NCI-H345 treated with DMSO at 0.1 percent for 48 hours (cell line): ENCODE data around the gene MACF1.

Experiments used
- DNase-seq: peaks from one replicate; lab custom pipeline; 2025; ENCODE audit not compliant: unreplicated experiment; lab: John Stamatoyannopoulos, UW

The MACF1 gene

GRCh38 chr1:39529901-39530535 is 325.5 kb downstream of the MACF1 start:
- no peak for DNase-seq

GRCh38 chr1:39531526-39531925 is 327.0 kb downstream of the MACF1 start:
- DNase-seq: no peak

GRCh38 chr1:39533442-39533841 is 328.9 kb downstream of the MACF1 start:
- DNase-seq: no peak
